ENCODE measurements around the gene GATA3.
A peak's percentile ranks its signal among the peaks of the same experiment; 100 is the strongest.

Gene GATA3

GRCh38 chr10:8055420-8056349, 1.2 kb downstream of the GATA3 start:
- no peak overlapping the region for H3K27ac ChIP-seq (ENCODE audit: low read length)
- peaks cover 3% of the 10 kb centered on the region; the same call in 1 of the 2 replicates for H3K9me3 ChIP-seq (ENCODE audit: insufficient read depth, low read depth, low read length)
- no peak overlapping the region for H3K9ac ChIP-seq (ENCODE audit: low read depth, low read length)
- peaks cover 38% of the 10 kb centered on the region for H3K4me1 ChIP-seq (ENCODE audit: insufficient read depth, low read length)
- H3K4me3 ChIP-seq (ENCODE audit: low read length), result peak overlapping the region; percentile 60
- H3K27me3 ChIP-seq (ENCODE audit: insufficient read depth, low read length), result peaks cover 99% of the 10 kb centered on the region
- no peaks in the 10 kb centered on the region for H3K36me3 ChIP-seq (ENCODE audit: insufficient read depth, low read depth, low read length)

GRCh38 chr10:8056378-8056777, 1.9 kb downstream of the GATA3 start:
- H3K36me3 ChIP-seq (ENCODE audit: insufficient read depth, low read depth, low read length), result no peaks in the 10 kb centered on the region
- no peak overlapping the region for H3K27ac ChIP-seq (ENCODE audit: low read length)
- H3K4me1 ChIP-seq (ENCODE audit: insufficient read depth, low read length), result peaks cover 40% of the 10 kb centered on the region
- H3K9ac ChIP-seq (ENCODE audit: low read depth, low read length), result no peak overlapping the region
- H3K9me3 ChIP-seq (ENCODE audit: insufficient read depth, low read depth, low read length), result peaks cover 3% of the 10 kb centered on the region; the same call in 1 of the 2 replicates
- peak overlapping the region; percentile 60 for H3K4me3 ChIP-seq (ENCODE audit: low read length)
- H3K27me3 ChIP-seq (ENCODE audit: insufficient read depth, low read length), result peaks cover 99% of the 10 kb centered on the region

GRCh38 chr10:8056871-8057331, 2.4 kb downstream of the GATA3 start:
- Histone ChIP-seq H3K27me3 (ENCODE audit: insufficient read depth, low read length) (peaks cover 99% of the 10 kb centered on the region), H3K9me3 (ENCODE audit: insufficient read depth, low read depth, low read length) (peaks cover 3% of the 10 kb centered on the region; the same call in 1 of the 2 replicates), H3K4me1 (ENCODE audit: insufficient read depth, low read length) (peaks cover 45% of the 10 kb centered on the region), H3K4me3 (ENCODE audit: low read length) (peak overlapping the region; percentile 60; the same call in 1 of the 2 replicates), H3K9ac (ENCODE audit: low read depth, low read length) (no peak overlapping the region), H3K27ac (ENCODE audit: low read length) (no peak overlapping the region), H3K36me3 (ENCODE audit: insufficient read depth, low read depth, low read length) (no peaks in the 10 kb centered on the region)

- Histone ChIP-seq H3K27me3 (ENCODE audit: insufficient read depth, low read length) (peaks cover 99% of the 10 kb centered on the region), H3K9me3 (ENCODE audit: insufficient read depth, low read depth, low read length) (peaks cover 3% of the 10 kb centered on the region; the same call in 1 of the 2 replicates), H3K4me3 (ENCODE audit: low read length) (peak overlapping the region; percentile 60; the same call in 1 of the 2 replicates), H3K36me3 (ENCODE audit: insufficient read depth, low read depth, low read length) (no peaks in the 10 kb centered on the region), H3K4me1 (ENCODE audit: insufficient read depth, low read length) (peaks cover 51% of the 10 kb centered on the region), H3K9ac (ENCODE audit: low read depth, low read length) (no peak overlapping the region), H3K27ac (ENCODE audit: low read length) (no peak overlapping the region)
These were observed 3.3 kb downstream of the GATA3 start for GRCh38 chr10:8057636-8058273.

- Histone ChIP-seq H3K4me3 (ENCODE audit: low read length) (peak overlapping the region; percentile 46), H3K27me3 (ENCODE audit: insufficient read depth, low read length) (peaks cover 100% of the 10 kb centered on the region), H3K9ac (ENCODE audit: low read depth, low read length) (no peak overlapping the region), H3K9me3 (ENCODE audit: insufficient read depth, low read depth, low read length) (peaks cover 3% of the 10 kb centered on the region; the same call in 1 of the 2 replicates), H3K36me3 (ENCODE audit: insufficient read depth, low read depth, low read length) (no peaks in the 10 kb centered on the region), H3K4me1 (ENCODE audit: insufficient read depth, low read length) (peaks cover 55% of the 10 kb centered on the region), H3K27ac (ENCODE audit: low read length) (no peak overlapping the region)
These were observed 4.0 kb downstream of the GATA3 start for GRCh38 chr10:8058274-8059111.

- Histone ChIP-seq H3K4me1 (ENCODE audit: insufficient read depth, low read length) (peaks cover 60% of the 10 kb centered on the region), H3K9ac (ENCODE audit: low read depth, low read length) (no peak overlapping the region), H3K36me3 (ENCODE audit: insufficient read depth, low read depth, low read length) (no peaks in the 10 kb centered on the region)
These were observed 4.9 kb downstream of the GATA3 start for GRCh38 chr10:8059191-8059936.

GRCh38 chr10:8060010-8060703, 5.7 kb downstream of the GATA3 start:
- H3K36me3 ChIP-seq (ENCODE audit: insufficient read depth, low read depth, low read length), result no peaks in the 10 kb centered on the region
- no peak overlapping the region for H3K27ac ChIP-seq (ENCODE audit: low read length)
- H3K4me1 ChIP-seq (ENCODE audit: insufficient read depth, low read length), result peaks cover 65% of the 10 kb centered on the region
- no peak overlapping the region for H3K9ac ChIP-seq (ENCODE audit: low read depth, low read length)
- H3K4me3 ChIP-seq (ENCODE audit: low read length), result peak overlapping the region; percentile 49
- H3K27me3 ChIP-seq (ENCODE audit: insufficient read depth, low read length), result peaks cover 100% of the 10 kb centered on the region
- peaks cover 3% of the 10 kb centered on the region; the same call in 1 of the 2 replicates for H3K9me3 ChIP-seq (ENCODE audit: insufficient read depth, low read depth, low read length)

More at GRCh38 chr10:8059191-8059936, 4.9 kb downstream of the GATA3 start:
- Histone ChIP-seq H3K4me3 (ENCODE audit: low read length) (peak overlapping the region; percentile 46), H3K27ac (ENCODE audit: low read length) (no peak overlapping the region), H3K27me3 (ENCODE audit: insufficient read depth, low read length) (peaks cover 100% of the 10 kb centered on the region), H3K9me3 (ENCODE audit: insufficient read depth, low read depth, low read length) (peaks cover 3% of the 10 kb centered on the region; the same call in 1 of the 2 replicates)

- Histone ChIP-seq H3K27me3 (ENCODE audit: insufficient read depth, low read length) (peaks cover 100% of the 10 kb centered on the region), H3K4me1 (ENCODE audit: insufficient read depth, low read length) (peaks cover 67% of the 10 kb centered on the region), H3K36me3 (ENCODE audit: insufficient read depth, low read depth, low read length) (no peaks in the 10 kb centered on the region), H3K27ac (ENCODE audit: low read length) (no peak overlapping the region), H3K9me3 (ENCODE audit: insufficient read depth, low read depth, low read length) (peaks cover 3% of the 10 kb centered on the region; the same call in 1 of the 2 replicates), H3K9ac (ENCODE audit: low read depth, low read length) (no peak overlapping the region), H3K4me3 (ENCODE audit: low read length) (peak overlapping the region; percentile 49)
These were observed 6.2 kb downstream of the GATA3 start for GRCh38 chr10:8060704-8061121.

- peaks cover 100% of the 10 kb centered on the region for H3K27me3 ChIP-seq (ENCODE audit: insufficient read depth, low read length)
- no peaks in the 10 kb centered on the region for H3K36me3 ChIP-seq (ENCODE audit: insufficient read depth, low read depth, low read length)
- peaks cover 3% of the 10 kb centered on the region; the same call in 1 of the 2 replicates for H3K9me3 ChIP-seq (ENCODE audit: insufficient read depth, low read depth, low read length)
- H3K4me1 ChIP-seq (ENCODE audit: insufficient read depth, low read length), result peaks cover 65% of the 10 kb centered on the region
- no peak overlapping the region for H3K9ac ChIP-seq (ENCODE audit: low read depth, low read length)
- no peak overlapping the region for H3K4me3 ChIP-seq (ENCODE audit: low read length)
- H3K27ac ChIP-seq (ENCODE audit: low read length), result no peak overlapping the region
These were observed 7.1 kb downstream of the GATA3 start for GRCh38 chr10:8061274-8062211.

Measured in iPS-20b (cell line).